Trophoblast cell (in vitro differentiated cells and primary cell): ENCODE measurements around the gene RNASEH2B.

Experiments used
- DNase-seq, 2 donors: peaks; one replicate each; pipeline ENCODE4 v3.0.0-alpha.2; 2016
- H2AFZ ChIP-seq: 2 replicates; pipeline ENCODE4 v1.6.1; 2013; ENCODE audit warnings: low read length, moderate library complexity, mild to moderate bottlenecking; ENCODE audit not compliant: insufficient read depth, poor library complexity
- H2AK5ac ChIP-seq: 2 replicates; pipeline ENCODE4 v1.6.1; 2013; ENCODE audit warnings: mild to moderate bottlenecking, low read length
- H2BK120ac ChIP-seq: 2 replicates; pipeline ENCODE4 v1.6.1; 2013; ENCODE audit warnings: low read length, mild to moderate bottlenecking, moderate library complexity; ENCODE audit not compliant: insufficient read depth, poor library complexity
- H2BK12ac ChIP-seq: 2 replicates; pipeline ENCODE4 v1.6.1; 2013; ENCODE audit warnings: mild to moderate bottlenecking, low read length, moderate library complexity
- H2BK5ac ChIP-seq: 2 replicates; pipeline ENCODE4 v1.6.1; 2013; ENCODE audit warnings: low read length, low read depth, moderate library complexity, mild to moderate bottlenecking; ENCODE audit not compliant: poor library complexity
- H3K14ac ChIP-seq: 2 replicates; pipeline ENCODE4 v1.6.1; 2013; ENCODE audit warnings: mild to moderate bottlenecking, low read length
- H3K18ac ChIP-seq: 2 replicates; pipeline ENCODE4 v1.6.1; 2013; ENCODE audit warnings: mild to moderate bottlenecking, low read length
- H3K23ac ChIP-seq: 2 replicates; pipeline ENCODE4 v1.6.1; 2013; ENCODE audit warnings: low read length
- H3K27ac ChIP-seq: 2 replicates; pipeline ENCODE4 v1.5.1; 2013; ENCODE audit warnings: low read depth, mild to moderate bottlenecking, inconsistent platforms, low read length, moderate library complexity
- H3K27me3 ChIP-seq: 2 replicates; pipeline ENCODE4 v1.6.1; 2013; ENCODE audit warnings: inconsistent platforms, mild to moderate bottlenecking, low read length, moderate library complexity; ENCODE audit not compliant: insufficient read depth
- H3K36me3 ChIP-seq, 2 experiments: 1 replicate in 1 of 2; 2 replicates in 1 of 2; pipeline ENCODE4 v1.6.1; 2013; ENCODE audit warnings: low read length in 2 of 2, mild to moderate bottlenecking in 2 of 2, moderate library complexity in 1 of 2; ENCODE audit not compliant: insufficient read depth in 2 of 2, control insufficient read depth in 1 of 2
- H3K4ac ChIP-seq: 2 replicates; pipeline ENCODE4 v1.6.1; 2013; ENCODE audit warnings: low read depth, mild to moderate bottlenecking, low read length, moderate library complexity
- H3K4me1 ChIP-seq, 2 experiments: 1 replicate in 1 of 2; 2 replicates in 1 of 2; pipeline ENCODE4 v1.6.1; 2013; ENCODE audit warnings: low read length in 2 of 2, mild to moderate bottlenecking in 2 of 2, moderate library complexity in 1 of 2; ENCODE audit not compliant: insufficient read depth in 2 of 2, control insufficient read depth in 1 of 2
- H3K4me2 ChIP-seq: 2 replicates; pipeline ENCODE4 v1.6.1; 2013; ENCODE audit warnings: inconsistent platforms, mild to moderate bottlenecking, low read length, moderate library complexity
- H3K4me3 ChIP-seq: 2 replicates; pipeline ENCODE4 v1.5.1; 2013; ENCODE audit warnings: mild to moderate bottlenecking, low read depth, low read length, inconsistent platforms
- H3K79me1 ChIP-seq: one replicate; pipeline ENCODE4 v1.6.1; 2013; ENCODE audit warnings: low read length
- H3K79me2 ChIP-seq: 2 replicates; pipeline ENCODE4 v1.6.1; 2013; ENCODE audit warnings: low read length, mild to moderate bottlenecking; ENCODE audit not compliant: control insufficient read depth, insufficient read depth, poor library complexity
- H3K9ac ChIP-seq: 2 replicates; pipeline ENCODE4 v1.6.1; 2013; ENCODE audit warnings: mild to moderate bottlenecking, low read length
- H3K9me3 ChIP-seq: 2 replicates; pipeline ENCODE4 v1.6.1; 2013; ENCODE audit warnings: low read depth, mild to moderate bottlenecking, control low read depth, inconsistent platforms, low read length; ENCODE audit not compliant: insufficient read depth
- H4K12ac ChIP-seq: 2 replicates; pipeline ENCODE4 v1.6.1; 2013; ENCODE audit warnings: low read depth, mild to moderate bottlenecking, low read length, moderate library complexity
- H4K8ac ChIP-seq: 2 replicates; pipeline ENCODE4 v1.6.1; 2013; ENCODE audit warnings: low read depth, mild to moderate bottlenecking, low read length, moderate library complexity
- H4K91ac ChIP-seq: one replicate; pipeline ENCODE4 v1.6.1; 2013; ENCODE audit warnings: low read depth, mild to moderate bottlenecking, low read length, moderate library complexity
- WGBS: extraction: QIAGEN DNeasy Blood & Tissue Kit; methylation state at CpG from one replicate; pipeline ENCODE4 v1.1.7; 2013; ENCODE audit warnings: missing lambda C conversion rate; ENCODE audit not compliant: insufficient read length, insufficient coverage; ENCODE audit errors: extremely low coverage; 5-methylcytosine and 5-hydroxymethylcytosine counted together

Gene RNASEH2B

DNA sequence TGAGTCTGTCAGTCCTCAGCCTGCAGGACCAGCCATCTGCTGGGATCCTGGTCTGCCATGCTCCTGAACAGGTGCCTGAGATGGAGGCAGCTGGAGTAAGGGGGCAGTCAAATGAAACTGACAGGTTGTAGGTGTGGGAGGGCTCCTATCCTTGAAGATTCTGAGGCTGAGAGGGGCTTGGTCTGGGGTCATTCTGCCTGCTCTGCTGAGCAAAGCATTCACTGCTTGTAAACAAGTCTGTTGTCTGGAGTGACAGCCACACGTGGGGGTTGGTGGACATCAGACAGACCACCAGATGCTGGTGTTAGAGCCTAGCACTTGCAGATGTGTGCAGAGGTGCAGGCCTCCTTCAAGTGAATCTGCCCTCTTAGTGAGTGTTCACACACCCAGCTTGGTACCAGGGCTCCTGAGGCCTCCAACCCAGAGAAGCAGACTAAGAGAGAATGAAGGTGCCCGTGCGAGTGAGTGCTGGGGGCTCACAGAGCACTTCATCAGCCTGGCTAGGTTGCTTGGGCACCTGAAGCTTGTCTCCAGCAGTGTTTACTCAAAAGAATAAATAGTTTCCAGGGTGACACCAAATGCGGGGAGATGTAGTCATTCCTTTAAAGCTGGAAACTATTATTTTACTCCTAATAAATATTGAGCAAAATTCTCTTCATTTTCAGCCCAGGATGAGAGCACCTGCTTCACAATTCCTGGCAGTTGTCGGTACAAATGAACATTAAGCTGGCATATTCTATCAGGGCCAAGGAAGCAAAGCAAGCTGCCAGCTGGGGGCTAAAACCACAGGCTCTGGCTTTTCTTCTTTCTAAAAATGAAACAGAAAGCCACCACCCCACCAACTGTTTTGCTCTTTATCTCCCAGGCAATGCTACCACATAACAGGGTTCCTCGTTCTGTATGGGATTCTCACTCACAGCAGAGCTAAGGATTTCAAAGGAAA, 82.3 kb downstream of the RNASEH2B start:
- no peak overlapping the region for H3K4ac ChIP-seq
- H3K4me3 ChIP-seq, result no peak overlapping the region
- H3K27ac ChIP-seq, result no peak overlapping the region
- no peak overlapping the region for H3K4me2 ChIP-seq
- H2AK5ac ChIP-seq, result no peak overlapping the region
- H4K91ac ChIP-seq, result no peak overlapping the region
- no peaks in the 10 kb centered on the region for H3K27me3 ChIP-seq
- H3K9ac ChIP-seq, result no peak overlapping the region
- no peak overlapping the region for H4K8ac ChIP-seq
- no peaks in the 10 kb centered on the region for H3K36me3 ChIP-seq
- no peak for DNase-seq
- no CpG with 5 or more reads among the region's 6 CpGs for WGBS
- no peaks in the 10 kb centered on the region for H3K79me1 ChIP-seq
- H2AFZ ChIP-seq, result no peak overlapping the region
- no peaks in the 10 kb centered on the region for H3K79me2 ChIP-seq
- H2BK5ac ChIP-seq, result no peak overlapping the region
- H2BK12ac ChIP-seq, result no peak overlapping the region
- peaks cover 0 to 3% of the 10 kb centered on the region in 2 experiments for H3K4me1 ChIP-seq
- no peak overlapping the region for H3K14ac ChIP-seq
- H3K9me3 ChIP-seq, result no peaks in the 10 kb centered on the region
- no peak overlapping the region for H3K23ac ChIP-seq
- H4K12ac ChIP-seq, result no peak overlapping the region
- no peak overlapping the region for H2BK120ac ChIP-seq
- no peak overlapping the region for H3K18ac ChIP-seq

DNA sequence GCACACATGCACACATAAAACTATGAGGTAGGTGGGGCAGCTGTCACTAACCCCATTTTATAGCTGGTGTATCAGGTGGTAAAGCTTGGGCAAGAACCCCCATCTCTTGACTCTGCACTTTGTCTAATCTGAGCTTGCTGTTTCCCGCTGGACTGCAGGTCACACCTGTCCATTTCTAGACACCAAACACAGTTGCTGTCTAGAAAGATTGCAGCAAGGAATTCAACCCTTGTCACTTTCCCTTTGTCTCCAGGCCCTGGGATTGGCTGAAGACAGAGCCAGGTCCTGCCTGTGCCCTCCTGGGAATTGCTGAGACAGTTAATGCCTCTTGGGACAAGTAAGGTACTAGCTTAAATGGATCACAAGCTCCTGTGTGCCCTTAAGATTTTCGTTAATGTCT, 83.8 kb downstream of the RNASEH2B start:
- H3K79me1 ChIP-seq, result no peaks in the 10 kb centered on the region
- H3K14ac ChIP-seq, result no peak overlapping the region
- H3K9me3 ChIP-seq, result no peaks in the 10 kb centered on the region
- peaks cover 0 to 3% of the 10 kb centered on the region in 2 experiments for H3K4me1 ChIP-seq
- no peak overlapping the region for H4K8ac ChIP-seq
- no peak overlapping the region for H2BK120ac ChIP-seq
- no peak overlapping the region for H2BK12ac ChIP-seq
- H3K9ac ChIP-seq, result no peak overlapping the region
- no peak overlapping the region for H4K91ac ChIP-seq
- H2BK5ac ChIP-seq, result no peak overlapping the region
- H3K23ac ChIP-seq, result no peak overlapping the region
- no peak overlapping the region for H3K4me3 ChIP-seq
- no peak overlapping the region for H2AK5ac ChIP-seq
- no peaks in the 10 kb centered on the region for H3K36me3 ChIP-seq
- no peak overlapping the region for H4K12ac ChIP-seq
- no peaks in the 10 kb centered on the region for H3K79me2 ChIP-seq
- no peaks in the 10 kb centered on the region for H3K27me3 ChIP-seq
- DNase-seq, result no peak
- H3K4me2 ChIP-seq, result no peak overlapping the region
- H3K27ac ChIP-seq, result no peak overlapping the region
- no peak overlapping the region for H2AFZ ChIP-seq
- no peak overlapping the region for H3K18ac ChIP-seq
- H3K4ac ChIP-seq, result no peak overlapping the region
- WGBS, result no CpG with 5 or more reads among the region's 2 CpGs

DNA sequence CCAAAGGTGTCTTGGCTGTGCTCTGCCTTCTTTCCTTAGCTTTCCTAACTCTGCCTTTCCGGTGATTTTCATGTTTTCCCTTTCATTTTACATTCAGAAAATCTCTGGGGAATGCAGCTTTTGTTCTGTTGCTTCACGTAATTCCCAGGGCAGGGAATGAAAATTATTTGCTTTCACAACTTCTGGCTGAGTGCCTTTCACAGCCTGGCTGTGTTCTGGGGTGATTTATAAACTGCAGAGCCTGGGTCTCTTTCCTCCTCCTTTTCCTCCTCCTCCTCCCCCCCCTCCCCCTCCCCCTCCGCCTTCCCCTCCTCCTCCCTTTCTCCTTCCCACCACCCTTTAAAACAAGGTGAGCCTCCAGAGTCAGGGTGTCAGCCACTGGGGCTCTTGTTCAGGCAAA, 84.3 kb downstream of the RNASEH2B start:
- DNase-seq, result peak in 1 of 2 donors; percentile 40
- Histone ChIP-seq H2AK5ac (no peak overlapping the region), H4K91ac (no peak overlapping the region), H3K27ac (no peak overlapping the region), H3K23ac (no peak overlapping the region), H3K4me2 (no peak overlapping the region), H3K27me3 (no peaks in the 10 kb centered on the region), H3K9ac (no peak overlapping the region), H3K4me3 (no peak overlapping the region), H3K18ac (no peak overlapping the region), H3K14ac (no peak overlapping the region), H4K8ac (no peak overlapping the region), H2AFZ (no peak overlapping the region), H3K79me2 (no peaks in the 10 kb centered on the region), H4K12ac (no peak overlapping the region), H2BK12ac (no peak overlapping the region), H3K4ac (no peak overlapping the region), H3K9me3 (no peaks in the 10 kb centered on the region), H2BK5ac (no peak overlapping the region), H3K36me3 (no peaks in the 10 kb centered on the region), H3K4me1 (peaks cover 0 to 3% of the 10 kb centered on the region in 2 experiments), H3K79me1 (no peaks in the 10 kb centered on the region), H2BK120ac (no peak overlapping the region)
- no CpG with 5 or more reads among the region's 3 CpGs for WGBS

DNA sequence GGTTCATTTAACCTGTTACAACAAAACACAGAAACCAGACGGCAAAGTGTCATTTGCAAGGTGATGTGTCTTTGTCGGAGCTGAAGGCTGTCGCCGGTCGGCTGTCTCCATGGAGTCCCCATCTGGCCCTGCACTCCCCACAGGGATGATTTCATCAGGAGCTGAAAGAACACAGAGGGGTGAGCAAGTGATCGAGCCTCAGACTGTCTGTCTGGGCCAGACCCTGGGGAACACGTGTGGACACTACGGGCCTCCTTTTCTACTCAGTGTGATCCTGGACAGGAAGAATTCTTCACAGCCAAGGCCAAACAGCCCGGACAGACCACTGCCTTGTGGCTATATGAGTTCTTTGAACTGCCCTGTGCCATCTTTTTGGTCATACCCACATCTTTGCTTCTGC, 85.1 kb downstream of the RNASEH2B start:
- H3K18ac ChIP-seq, result no peak overlapping the region
- no peak overlapping the region for H3K4ac ChIP-seq
- H3K36me3 ChIP-seq, result no peaks in the 10 kb centered on the region
- H4K91ac ChIP-seq, result no peak overlapping the region
- H2BK120ac ChIP-seq, result no peak overlapping the region
- DNase-seq, result no peak
- no peak overlapping the region for H4K12ac ChIP-seq
- no peaks in the 10 kb centered on the region for H3K27me3 ChIP-seq
- no peaks in the 10 kb centered on the region for H3K79me1 ChIP-seq
- no peak overlapping the region for H3K27ac ChIP-seq
- H3K4me3 ChIP-seq, result no peak overlapping the region
- H3K79me2 ChIP-seq, result no peaks in the 10 kb centered on the region
- no peak overlapping the region for H2BK5ac ChIP-seq
- no peak overlapping the region for H3K9ac ChIP-seq
- H3K14ac ChIP-seq, result no peak overlapping the region
- H3K9me3 ChIP-seq, result no peaks in the 10 kb centered on the region
- no peak overlapping the region for H4K8ac ChIP-seq
- H3K4me2 ChIP-seq, result no peak overlapping the region
- H2AFZ ChIP-seq, result no peak overlapping the region
- no peak overlapping the region for H2AK5ac ChIP-seq
- H2BK12ac ChIP-seq, result no peak overlapping the region
- H3K4me1 ChIP-seq, result peaks cover 1 to 4% of the 10 kb centered on the region in 2 experiments
- no peak overlapping the region for H3K23ac ChIP-seq
- no CpG with 5 or more reads among the region's 9 CpGs for WGBS
